Endothelial cell of umbilical vein (primary cell): ENCODE results near the gene ANO4. TPM values are rescaled to one million over a fixed set of nuclear protein-coding genes. Genes with fewer than 3 reads are reported as not detected.

ENCODE experiments used
- BruUV-seq: library from RNA; stranded (reverse); fragments of 400-500 nt; replicated peaks from 2 replicates; lab custom pipeline; 2021; lab: Mats Ljungman, UMichigan
- CTCF ChIA-PET: fragments of 300-600, 350-600 bp; sonication (Branson Sonifier 250); formaldehyde crosslinking; loops from one replicate; lab custom pipeline; 2021; ENCODE audit warnings: antibody characterized with exemption, inconsistent platforms; lab: Charles Lee
- POLR2A ChIA-PET: fragments of 300-600, 350-600 bp; sonication (Branson Sonifier 250); formaldehyde crosslinking; loops from one replicate; lab custom pipeline; 2021; ENCODE audit warnings: antibody characterized with exemption, inconsistent platforms; lab: Charles Lee
- DNase-seq: peaks from one replicate; pipeline ENCODE4 v3.0.0-alpha.2; 2011; ENCODE audit warnings: low read depth, low spot score
- FAIRE-seq: peaks from 2 replicates; lab custom pipeline; 2011; peaks lifted over from hg19 to GRCh38; lab: Jason Lieb, UNC
- H2AFZ ChIP-seq: 2 replicates; pipeline ENCODE4 v1.6.0; 2012; ENCODE audit warnings: low read depth, low read length, control low read depth, inconsistent platforms
- H3K27ac ChIP-seq: 2 replicates; pipeline ENCODE4 v1.5.1; 2011; ENCODE audit warnings: low read depth, mild to moderate bottlenecking, control low read depth, low read length, moderate library complexity; ENCODE audit not compliant: insufficient read depth
- H3K27me3 ChIP-seq, 2 experiments: 2 replicates each; pipeline versions ENCODE4 v1.6.0 to v1.6.1; 2011; ENCODE audit warnings: low read length in 2 of 2, mixed read lengths in 1 of 2; ENCODE audit not compliant: control insufficient read depth in 2 of 2, insufficient read depth in 2 of 2
- H3K36me3 ChIP-seq, 2 experiments: 2 replicates in 1 of 2; 3 replicates in 1 of 2; pipeline ENCODE4 v1.5.1; 2011; ENCODE audit warnings: low read length in 2 of 2, mild to moderate bottlenecking in 1 of 2, moderate library complexity in 1 of 2; ENCODE audit not compliant: control insufficient read depth in 2 of 2, insufficient read depth in 2 of 2; ENCODE audit errors: extremely low read depth in 1 of 2
- H3K4me1 ChIP-seq: 3 replicates; pipeline ENCODE4 v1.5.1; 2011; ENCODE audit warnings: mild to moderate bottlenecking, low read length; ENCODE audit not compliant: control insufficient read depth, insufficient read depth; ENCODE audit errors: extremely low read depth
- H3K4me2 ChIP-seq: 2 replicates; pipeline ENCODE4 v1.6.1; 2011; ENCODE audit warnings: low read length, control low read depth, mixed read lengths; ENCODE audit not compliant: insufficient read depth
- H3K4me3 ChIP-seq, 3 experiments: fragments of 200-600 bp in 1 of 3; sonication (generic), shearing (Covaris generic) in 1 of 3; replicated peaks in 1 of 3; 2 replicates each; pipeline ENCODE4 v1.5.1; 2011 to 2016; ENCODE audit warnings: control low read depth in 3 of 3, low read length in 3 of 3, mild to moderate bottlenecking in 2 of 3, inconsistent platforms in 1 of 3, low read depth in 1 of 3, moderate library complexity in 1 of 3; ENCODE audit not compliant: insufficient read depth in 1 of 3
- H3K79me2 ChIP-seq: 2 replicates; pipeline ENCODE4 v1.6.0; 2012; ENCODE audit warnings: low read length, inconsistent platforms; ENCODE audit not compliant: control insufficient read depth, insufficient read depth
- H3K9ac ChIP-seq: replicated peaks from 2 replicates; pipeline ENCODE3; 2011; ENCODE audit warnings: low read length, control low read depth; ENCODE audit not compliant: insufficient read depth; ENCODE audit errors: extremely low read depth
- H3K9me1 ChIP-seq: replicated peaks from 3 replicates; pipeline ENCODE4 v1.6.0; 2011; ENCODE audit warnings: mild to moderate bottlenecking, low read length; ENCODE audit not compliant: control insufficient read depth, insufficient read depth; ENCODE audit errors: extremely low read depth
- H3K9me3 ChIP-seq: replicated peaks from 2 replicates; pipeline ENCODE4 v1.5.1; 2012; ENCODE audit warnings: low read length, inconsistent platforms; ENCODE audit not compliant: control insufficient read depth, insufficient read depth
- H4K20me1 ChIP-seq: replicated peaks from 2 replicates; pipeline ENCODE3; 2011; ENCODE audit warnings: mild to moderate bottlenecking, low read length; ENCODE audit not compliant: control insufficient read depth, insufficient read depth; ENCODE audit errors: extremely low read depth
- CTCF ChIP-seq, 2 donors: IDR thresholded peaks; 1 replicate in 1 of 2; 2 replicates in 1 of 2; pipeline ENCODE4 v1.5.1; 2011; ENCODE audit warnings: low read length in 2 of 2, mild to moderate bottlenecking in 2 of 2, moderate library complexity in 2 of 2, control low read depth in 1 of 2, inconsistent platforms in 1 of 2, low read depth in 1 of 2; ENCODE audit not compliant: insufficient read depth in 1 of 2; ENCODE audit errors: extremely low read depth in 1 of 2
- EZH2 ChIP-seq: IDR thresholded peaks from 2 replicates; pipeline ENCODE4 v1.6.1; 2012; ENCODE audit warnings: borderline replicate concordance, low read depth, mild to moderate bottlenecking, moderate library complexity, low read length, inconsistent platforms; ENCODE audit not compliant: severe bottlenecking
- FOS ChIP-seq: IDR thresholded peaks from 2 replicates; pipeline ENCODE4 v1.6.1; 2011; ENCODE audit warnings: mild to moderate bottlenecking, low read length, moderate library complexity, borderline replicate concordance; ENCODE audit not compliant: insufficient read depth
- GATA2 ChIP-seq: IDR thresholded peaks from 2 replicates; pipeline ENCODE4 v1.7.0; 2011; ENCODE audit warnings: low read depth, mild to moderate bottlenecking, moderate library complexity, mixed read lengths, low read length; ENCODE audit not compliant: insufficient read length, insufficient read depth
- JUN ChIP-seq: IDR thresholded peaks from 2 replicates; pipeline ENCODE4 v1.6.1; 2011; ENCODE audit warnings: borderline replicate concordance, low read depth; ENCODE audit not compliant: insufficient read length, insufficient read depth
- MAX ChIP-seq: IDR thresholded peaks from 2 replicates; pipeline ENCODE4 v1.6.1; 2011; ENCODE audit not compliant: insufficient read depth, insufficient read length
- MYC ChIP-seq: IDR thresholded peaks from one replicate; pipeline ENCODE4 v1.6.1; 2011; ENCODE audit warnings: mild to moderate bottlenecking, low read depth, low read length
- POLR2A ChIP-seq: IDR thresholded peaks from 2 replicates; pipeline ENCODE4 v1.6.1; 2012; ENCODE audit warnings: low read depth, mild to moderate bottlenecking, control low read depth, low read length
- POLR2AphosphoS5 ChIP-seq: IDR thresholded peaks from 2 replicates; pipeline ENCODE4 v1.6.1; 2012; ENCODE audit warnings: low read depth, mild to moderate bottlenecking, control low read depth, low read length, moderate library complexity; ENCODE audit not compliant: insufficient read depth
- dilution Hi-C: fragments of 300-500 bp; cut with MboI; formaldehyde crosslinking; loops from one replicate; pipeline ENCODE4 v1.15.0; 2019; ENCODE audit warnings: low sequenced_read_pairs; ENCODE audit not compliant: extremely low pct_ligation_motif_present
- intact Hi-C: fragments of 100-400 bp; cut with micrococcal nuclease; formaldehyde crosslinking; loops from one replicate; pipeline ENCODE4 v1.10.0; 2022
- polyA plus RNA-seq, 4 experiments: library from polyadenylated mRNA; depleted of rRNA in 3 of 4; stranded (reverse) in 3 of 4; unstranded in 1 of 4; fragments of >200 nt; gene quantifications; 2 replicates each; pipeline versions ENCODE4 v1.2.1 to v1.2.3, GENCODE V29; 2011 to 2012; ENCODE audit warnings: missing spikeins in 1 of 4
- total RNA-seq: library from RNA; stranded (reverse); gene quantifications from 2 replicates; pipeline ENCODE4 v1.2.3, GENCODE V29; 2021

Gene ANO4
- total and polyA plus RNA-seq, 2 donors (not counting 3 experiments of a cell fraction or from before 2014, with no cell fraction given): 0.25 TPM; not detected in 1

GRCh38 chr12:100864366-100864765 is 69.8 kb downstream of the ANO4 start:
- DNase-seq (no peak), FAIRE-seq (no peak)
- H2AFZ ChIP-seq: no peak overlapping the region
- H3K4me3 ChIP-seq: no peak overlapping the region
- no peaks in the 10 kb centered on the region for H3K4me1 ChIP-seq
- ChIA-PET CTCF (no interaction called here), POLR2A (no interaction called here)
- peaks cover 2% of the 10 kb centered on the region for H3K9me3 ChIP-seq
- intact Hi-C loops (no loop called here), dilution Hi-C loops (no loop called here)
- no peaks in the 10 kb centered on the region for H3K27me3 ChIP-seq
- no peak overlapping the region for H3K9ac ChIP-seq
- no peaks in the 10 kb centered on the region for H3K9me1 ChIP-seq
- TF ChIP-seq FOS (no peak), POLR2AphosphoS5 (no peak), MAX (no peak), EZH2 (no peak), CTCF (IDR thresholded peaks at IDR 0.05; ENCODE audit: extremely low read depth in 1 of 2, insufficient read depth in 1 of 2, low read depth in 1 of 2, low read length in 2 of 2) (no peak), GATA2 (no peak), JUN (no peak), POLR2A (no peak), MYC (no peak)
- BruUV-seq: no TSS peak
- no peaks in the 10 kb centered on the region for H3K79me2 ChIP-seq
- H3K36me3 ChIP-seq: no peaks in the 10 kb centered on the region
- no peaks in the 10 kb centered on the region for H4K20me1 ChIP-seq
- H3K4me2 ChIP-seq: no peak overlapping the region
- no peak overlapping the region for H3K27ac ChIP-seq
